Inflammatory macrophage (primary cell): ENCODE results near the gene MYD88.
A peak's percentile ranks its signal among the peaks of the same experiment; 100 is the strongest.
"Not testable (repeated sequence)": the region's sequence is repeated elsewhere in the genome, so short reads cannot be mapped to it uniquely, and the experiment has no call there.

Source experiments
- DNase-seq, 2 donors: peaks; one replicate each; pipeline ENCODE4 v3.0.0-alpha.2; 2020 to 2022

Gene MYD88

GRCh38 chr3:38142959-38143358 lies 4.5 kb downstream of the MYD88 start:
- no peak for DNase-seq

- no peak for DNase-seq
Measured at GRCh38 chr3:38143511-38143910, 5.0 kb downstream of the MYD88 start.

GRCh38 chr3:38146504-38146903 lies 8.0 kb downstream of the MYD88 start:
- no peak for DNase-seq

- DNase-seq = peak; percentile 73 to 88
Measured at GRCh38 chr3:38147421-38147820, 9.0 kb downstream of the MYD88 start.

GRCh38 chr3:38148311-38148882 lies 9.9 kb downstream of the MYD88 start:
- peak; percentile 84 to 93 for DNase-seq

- DNase-seq = peak; percentile 54 to 57
Measured at GRCh38 chr3:38149708-38150107, 11.2 kb downstream of the MYD88 start.

- peak; percentile 22 to 52 for DNase-seq
Measured at GRCh38 chr3:38150780-38151528, 12.5 kb downstream of the MYD88 start.

GRCh38 chr3:38151667-38152265 lies 13.3 kb downstream of the MYD88 start:
- peak; percentile 78 to 88 for DNase-seq

GRCh38 chr3:38152609-38153008 lies 14.1 kb downstream of the MYD88 start:
- DNase-seq = peak; percentile 86 to 90

GRCh38 chr3:38153221-38153620 lies 14.8 kb downstream of the MYD88 start:
- DNase-seq = no peak

GRCh38 chr3:38154033-38154494 lies 15.6 kb downstream of the MYD88 start:
- DNase-seq = peak; percentile 89 to 90

- no peak for DNase-seq
Measured at GRCh38 chr3:38154625-38155255, 16.3 kb downstream of the MYD88 start.

- no peak for DNase-seq
Measured at GRCh38 chr3:38155825-38156224, 17.4 kb downstream of the MYD88 start.

GRCh38 chr3:38157117-38157516 lies 18.7 kb downstream of the MYD88 start:
- no peak for DNase-seq

- DNase-seq = no peak
Measured at GRCh38 chr3:38157595-38157994, 19.1 kb downstream of the MYD88 start.

- DNase-seq = no peak
Measured at GRCh38 chr3:38158472-38158871, 20.0 kb downstream of the MYD88 start.

- DNase-seq = not testable (repeated sequence)
Measured at GRCh38 chr3:38160704-38161103, 22.2 kb downstream of the MYD88 start.

- peak; percentile 17 to 33 for DNase-seq
Measured at GRCh38 chr3:38163117-38163840, 24.8 kb downstream of the MYD88 start.

- DNase-seq = no peak
Measured at GRCh38 chr3:38163841-38164642, 25.6 kb downstream of the MYD88 start.

GRCh38 chr3:38164643-38164951 lies 26.1 kb downstream of the MYD88 start:
- no peak for DNase-seq

GRCh38 chr3:38164952-38165721 lies 26.7 kb downstream of the MYD88 start, which contains the start of gene OXSR1:
OXSR1 (plus strand) TSS chr3:38165537; CDS start chr3:38165877, 340 bp downstream.
- peak; percentile 100 for DNase-seq
